Measurements from ENCODE around the gene FAM168B.

DNA sequence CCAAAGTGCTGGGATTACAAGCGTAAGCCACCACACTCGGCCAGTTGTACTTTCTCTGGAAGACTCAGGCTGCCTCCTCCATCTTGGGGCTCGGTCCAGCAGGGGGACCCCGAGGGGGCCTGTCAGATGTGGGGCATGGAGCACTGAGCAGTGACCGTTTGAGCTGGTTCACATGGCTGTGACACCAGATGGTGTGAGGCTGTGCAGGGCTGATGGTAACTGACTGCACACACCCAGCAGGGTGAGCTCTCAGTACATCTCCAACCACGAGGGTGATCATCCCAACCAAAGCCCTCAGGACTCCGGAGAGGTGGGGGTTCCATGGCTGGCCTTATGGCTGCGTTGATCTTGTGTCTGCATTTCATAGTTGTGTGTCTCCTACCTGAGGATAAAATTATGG, 63.4 kb downstream of the FAM168B start:
- TF ChIP-seq, protein P1, sequence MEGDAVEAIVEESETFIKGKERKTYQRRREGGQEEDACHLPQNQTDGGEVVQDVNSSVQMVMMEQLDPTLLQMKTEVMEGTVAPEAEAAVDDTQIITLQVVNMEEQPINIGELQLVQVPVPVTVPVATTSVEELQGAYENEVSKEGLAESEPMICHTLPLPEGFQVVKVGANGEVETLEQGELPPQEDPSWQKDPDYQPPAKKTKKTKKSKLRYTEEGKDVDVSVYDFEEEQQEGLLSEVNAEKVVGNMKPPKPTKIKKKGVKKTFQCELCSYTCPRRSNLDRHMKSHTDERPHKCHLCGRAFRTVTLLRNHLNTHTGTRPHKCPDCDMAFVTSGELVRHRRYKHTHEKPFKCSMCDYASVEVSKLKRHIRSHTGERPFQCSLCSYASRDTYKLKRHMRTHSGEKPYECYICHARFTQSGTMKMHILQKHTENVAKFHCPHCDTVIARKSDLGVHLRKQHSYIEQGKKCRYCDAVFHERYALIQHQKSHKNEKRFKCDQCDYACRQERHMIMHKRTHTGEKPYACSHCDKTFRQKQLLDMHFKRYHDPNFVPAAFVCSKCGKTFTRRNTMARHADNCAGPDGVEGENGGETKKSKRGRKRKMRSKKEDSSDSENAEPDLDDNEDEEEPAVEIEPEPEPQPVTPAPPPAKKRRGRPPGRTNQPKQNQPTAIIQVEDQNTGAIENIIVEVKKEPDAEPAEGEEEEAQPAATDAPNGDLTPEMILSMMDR (IDR thresholded peaks at IDR 0.05) = no peak
- no peak for TF ChIP-seq NFE2L2 (conservative IDR thresholded peaks at IDR 0.05; ENCODE audit: low read length)

Data from A549 (cell line).